Measurements from ENCODE around the gene UNC80.

UNC80 gene

DNA sequence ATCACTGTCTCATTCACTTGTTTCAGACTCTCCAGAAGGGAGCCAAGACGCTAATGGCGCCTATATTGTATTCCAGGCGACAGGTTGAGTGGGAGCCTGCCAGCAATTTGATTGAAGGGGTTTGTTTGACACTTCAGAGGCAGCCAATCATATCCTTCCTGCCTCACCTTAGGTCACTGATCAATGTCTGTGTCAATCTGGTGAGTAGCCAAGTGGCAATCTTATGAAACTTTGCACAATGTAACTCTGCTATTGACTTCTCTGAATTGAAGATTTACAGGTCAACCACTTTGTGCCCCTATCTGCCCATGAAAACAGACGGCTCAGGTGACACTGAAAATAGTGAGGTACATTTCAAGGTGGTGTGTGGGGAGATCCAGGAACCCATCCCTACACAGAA lies 198.1 kb downstream of the UNC80 start:
- no peak for DNase-seq (ENCODE audit: low read depth in 2 of 3, low spot score in 1 of 3)

DNA sequence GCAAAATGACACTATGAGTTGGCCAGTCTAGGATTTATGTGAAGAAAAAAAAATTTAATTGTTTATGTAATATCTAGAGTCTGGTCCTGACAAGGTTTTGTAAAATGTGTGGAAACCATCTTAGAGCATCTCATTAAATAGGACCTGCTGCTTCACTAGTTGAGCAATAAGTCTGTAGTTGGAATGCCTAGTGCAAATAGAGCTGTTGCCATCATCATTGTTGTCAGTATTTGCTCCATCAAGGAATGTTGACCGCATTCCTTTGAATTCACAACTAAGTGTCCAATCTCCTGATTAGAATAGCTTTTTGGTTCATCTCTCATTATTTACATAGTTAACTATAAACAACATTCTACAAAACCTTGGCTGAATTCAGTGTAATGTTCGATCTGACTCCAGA lies 198.6 kb downstream of the UNC80 start:
- DNase-seq (ENCODE audit: low read depth in 2 of 3, low spot score in 1 of 3) = no peak

DNA sequence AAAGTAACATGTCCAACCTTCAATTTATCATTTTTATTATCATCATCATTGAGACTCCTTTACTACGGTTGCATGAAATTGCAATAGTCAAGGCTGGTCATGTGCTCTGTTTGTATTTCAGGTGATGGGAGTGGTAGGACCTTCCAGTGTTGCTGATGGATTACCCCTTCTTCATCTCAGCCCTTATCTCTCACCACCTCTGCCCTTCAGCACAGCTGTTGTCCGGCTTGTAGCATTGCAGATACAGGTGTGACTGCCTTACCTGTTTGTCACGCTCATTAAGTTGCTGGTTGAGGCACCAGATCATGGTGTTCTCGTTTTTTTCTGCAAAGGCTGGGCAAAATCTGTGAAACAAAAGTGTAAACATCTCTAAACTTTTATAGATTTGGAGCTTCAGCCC lies 199.1 kb downstream of the UNC80 start:
- DNase-seq (ENCODE audit: low read depth in 2 of 3, low spot score in 1 of 3) = no peak

DNA sequence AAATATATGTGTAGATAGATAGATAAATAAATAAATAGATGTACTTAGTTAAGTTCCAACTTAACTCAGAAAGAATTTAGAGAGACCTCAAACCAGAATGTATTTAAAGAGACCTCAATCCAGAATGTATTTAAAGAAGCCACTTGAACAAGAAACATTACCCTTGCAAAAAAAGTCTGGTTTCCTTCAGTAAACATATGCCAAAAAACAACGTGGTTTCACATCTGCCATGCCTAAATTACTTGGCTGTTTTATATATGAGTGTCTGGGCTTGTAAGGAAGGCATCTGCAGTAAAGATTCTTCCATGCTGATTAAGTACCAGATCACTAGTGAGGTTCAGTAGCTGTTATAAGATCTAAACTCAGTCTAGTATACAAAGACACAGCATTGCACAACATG lies 201.7 kb downstream of the UNC80 start:
- DNase-seq (ENCODE audit: low read depth in 2 of 3, low spot score in 1 of 3) = no peak

DNA sequence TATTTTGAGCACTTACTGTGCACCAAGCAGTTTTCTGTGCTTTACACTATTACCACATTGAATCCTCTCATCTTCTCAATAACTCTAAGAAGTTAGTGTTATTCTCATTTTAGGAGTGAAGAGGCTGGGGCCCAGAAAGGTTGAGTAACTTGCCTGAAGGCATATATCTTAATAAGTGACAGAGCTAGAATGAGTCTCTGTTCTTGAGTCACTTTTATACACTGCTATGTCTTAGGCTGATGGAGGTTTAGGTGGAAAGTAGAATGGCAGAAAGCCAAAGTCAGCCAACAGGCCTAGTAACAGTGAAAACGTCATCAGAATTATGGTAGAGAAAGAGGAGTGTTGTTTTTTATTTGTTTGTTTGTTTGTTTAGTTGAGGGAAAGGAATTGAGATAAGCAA lies 202.9 kb downstream of the UNC80 start:
- DNase-seq (ENCODE audit: low read depth in 2 of 3, low spot score in 1 of 3) = no peak

DNA sequence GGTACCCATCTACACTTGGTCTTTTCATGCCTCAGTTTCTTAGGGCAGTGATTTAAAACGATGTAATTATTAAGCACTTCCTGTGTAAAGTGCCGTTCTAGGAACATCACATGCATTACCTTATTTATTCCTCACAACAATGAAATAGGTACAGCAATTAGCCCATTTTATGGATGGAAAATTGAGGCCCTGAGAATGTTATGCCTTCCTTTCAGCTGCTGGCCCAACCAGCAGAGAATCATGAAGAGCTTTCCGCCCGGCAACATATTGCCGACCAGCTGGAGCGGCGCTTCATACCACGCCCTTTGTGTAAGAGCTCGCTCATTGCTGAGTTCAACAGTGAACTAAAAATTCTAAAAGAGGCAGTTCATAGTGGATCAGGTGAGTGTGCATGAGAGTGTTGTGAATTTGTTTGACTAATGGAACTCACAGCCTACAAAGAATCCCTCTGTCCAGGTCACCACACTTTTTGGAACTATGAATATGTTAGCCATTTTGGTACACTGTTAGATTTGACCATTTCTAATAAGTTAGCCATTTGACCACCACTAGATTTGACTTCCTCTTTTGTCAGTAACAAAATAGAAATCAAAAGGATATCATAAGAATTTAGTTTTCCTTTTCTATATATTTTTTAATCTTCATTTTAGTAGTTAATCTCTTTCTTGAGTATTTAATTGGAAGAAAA lies 205.2 kb downstream of the UNC80 start:
- no peak for DNase-seq (ENCODE audit: low read depth in 2 of 3, low spot score in 1 of 3)

DNA sequence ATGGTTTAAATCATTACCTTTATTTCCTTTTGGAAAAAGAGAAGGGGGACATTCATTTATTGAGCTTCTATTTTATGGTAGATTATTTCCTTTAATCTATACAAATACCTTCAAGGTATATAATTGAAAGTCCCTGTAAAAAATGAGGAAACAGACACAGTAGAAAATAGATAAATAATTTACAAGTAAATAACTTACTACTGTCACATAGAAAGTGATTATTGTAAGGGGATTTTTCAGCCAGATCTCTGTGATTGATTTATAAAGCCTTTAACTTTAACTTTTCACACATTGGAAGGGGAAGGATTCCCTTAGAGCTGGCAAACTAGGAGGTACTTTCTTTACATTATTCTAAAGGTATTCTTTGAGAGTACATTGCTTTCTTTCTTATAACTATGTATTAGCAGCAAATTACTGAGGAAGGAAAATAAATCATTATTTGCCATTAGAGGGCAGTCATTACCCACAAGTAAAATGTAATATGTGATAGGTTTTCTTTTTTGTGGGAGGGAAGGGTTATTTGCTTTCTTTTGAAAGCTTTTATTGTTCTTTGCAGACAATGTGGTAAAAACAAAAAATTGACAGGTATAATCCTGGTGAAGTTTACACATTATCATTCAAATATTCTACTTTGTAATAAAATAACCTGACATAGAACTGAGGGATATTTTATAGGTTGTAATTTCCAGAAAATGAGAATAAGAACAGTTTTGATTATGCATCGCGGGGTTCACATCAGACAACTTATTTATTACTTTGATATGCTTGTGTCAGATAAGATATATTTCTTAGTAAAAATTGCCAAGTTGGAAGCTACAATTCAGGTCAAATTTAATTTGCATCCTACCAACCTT lies 206.0 kb downstream of the UNC80 start:
- no peak for DNase-seq (ENCODE audit: low read depth in 2 of 3, low spot score in 1 of 3)

DNA sequence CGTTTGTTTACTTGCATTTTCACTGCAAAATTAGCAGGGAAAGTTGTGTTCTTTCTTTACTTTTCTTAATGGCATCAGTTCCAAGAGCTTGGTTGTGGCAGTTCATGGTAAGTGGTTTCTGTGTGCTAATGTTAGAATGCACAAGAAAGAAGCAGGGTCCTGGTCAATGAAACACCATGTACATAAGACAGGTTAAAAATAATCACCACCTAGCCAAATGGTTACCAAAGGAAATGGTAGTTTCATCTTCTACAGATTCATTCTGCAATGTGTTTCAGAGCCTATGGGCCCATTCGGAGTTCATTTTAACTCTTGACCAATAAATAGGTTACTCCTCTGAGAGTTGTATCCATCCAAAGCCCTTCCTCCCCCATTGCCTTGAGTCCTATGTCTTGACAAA lies 212.7 kb downstream of the UNC80 start:
- DNase-seq (ENCODE audit: low read depth in 2 of 3, low spot score in 1 of 3) = no peak

DNA sequence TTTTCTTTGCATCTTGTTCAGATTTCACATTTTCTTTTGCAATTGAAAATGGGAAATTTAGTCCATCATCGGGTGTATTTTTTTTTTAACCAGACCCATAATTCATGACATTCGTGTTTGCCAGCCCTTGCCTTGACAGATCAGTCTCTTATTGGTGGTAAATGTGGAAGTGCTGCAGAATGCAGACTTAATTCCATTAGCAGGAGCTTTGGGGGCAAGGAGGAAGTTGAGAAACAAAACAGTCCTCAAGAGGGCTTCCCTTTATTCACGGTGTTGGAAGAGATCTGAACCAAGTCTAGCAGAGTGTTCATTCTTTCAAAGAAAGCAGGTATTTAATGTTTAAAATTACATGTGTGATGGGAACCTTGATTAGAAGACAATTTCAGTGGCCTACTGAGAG lies 214.2 kb downstream of the UNC80 start:
- DNase-seq (ENCODE audit: low read depth in 2 of 3, low spot score in 1 of 3) = no peak

DNA sequence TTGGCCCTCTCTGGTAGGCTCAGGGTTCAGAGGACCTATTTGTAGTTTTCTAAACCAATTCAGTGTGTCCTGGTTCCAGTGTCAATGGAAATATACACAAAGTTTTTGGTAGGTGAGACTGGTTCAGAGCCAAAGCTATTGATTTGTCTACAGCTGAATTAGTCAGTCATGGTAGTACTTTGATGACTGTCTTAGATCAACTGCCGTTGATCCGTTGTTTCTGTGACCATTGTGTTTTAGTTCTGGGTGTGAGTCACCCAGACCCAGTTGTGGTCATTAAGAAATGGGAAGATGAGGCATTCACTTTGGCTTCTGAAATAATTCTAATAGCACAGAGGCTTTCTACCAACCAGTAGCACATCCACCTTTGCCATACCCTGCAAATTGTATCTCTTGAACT lies 214.8 kb downstream of the UNC80 start:
- DNase-seq (ENCODE audit: low read depth in 2 of 3, low spot score in 1 of 3) = no peak

DNA sequence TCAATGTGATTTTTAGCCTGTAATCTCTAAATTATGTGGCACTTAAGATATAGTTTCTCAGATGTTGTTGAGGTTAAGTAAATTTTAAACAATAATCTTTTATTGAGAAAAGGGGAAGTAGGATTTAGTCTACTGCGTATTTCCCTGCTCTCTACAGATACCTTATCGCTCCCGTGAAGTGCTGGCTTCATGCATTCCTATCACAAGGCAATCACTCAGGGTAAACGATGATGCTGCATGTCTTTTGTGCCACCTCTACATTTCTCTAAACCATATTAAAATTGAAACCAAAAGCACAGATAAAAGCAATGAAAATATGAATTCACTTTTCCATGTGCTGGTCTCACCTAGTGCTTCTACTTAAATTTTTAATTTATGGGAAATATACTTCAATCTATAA lies 216.4 kb downstream of the UNC80 start:
- no peak for DNase-seq (ENCODE audit: low read depth in 2 of 3, low spot score in 1 of 3)

DNA sequence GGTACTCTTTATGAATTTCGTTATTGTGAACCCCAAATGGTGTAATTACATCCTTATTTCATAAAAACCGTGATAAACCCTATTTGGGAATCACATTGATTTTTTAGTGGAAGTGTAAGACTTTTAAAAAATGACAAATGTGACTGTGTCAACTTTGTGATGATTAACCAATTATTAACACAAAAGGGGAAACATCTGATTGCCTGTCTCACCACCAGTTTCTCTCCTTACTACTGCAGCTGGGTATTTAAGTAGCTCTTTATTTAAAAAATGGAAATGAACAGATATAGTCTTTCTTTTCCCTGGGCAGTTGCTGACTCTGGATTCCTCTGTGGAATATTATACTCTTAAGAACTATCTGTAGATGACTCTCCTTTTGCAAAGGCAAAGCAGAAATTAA lies 219.2 kb downstream of the UNC80 start:
- DNase-seq (ENCODE audit: low read depth in 2 of 3, low spot score in 1 of 3) = no peak

DNA sequence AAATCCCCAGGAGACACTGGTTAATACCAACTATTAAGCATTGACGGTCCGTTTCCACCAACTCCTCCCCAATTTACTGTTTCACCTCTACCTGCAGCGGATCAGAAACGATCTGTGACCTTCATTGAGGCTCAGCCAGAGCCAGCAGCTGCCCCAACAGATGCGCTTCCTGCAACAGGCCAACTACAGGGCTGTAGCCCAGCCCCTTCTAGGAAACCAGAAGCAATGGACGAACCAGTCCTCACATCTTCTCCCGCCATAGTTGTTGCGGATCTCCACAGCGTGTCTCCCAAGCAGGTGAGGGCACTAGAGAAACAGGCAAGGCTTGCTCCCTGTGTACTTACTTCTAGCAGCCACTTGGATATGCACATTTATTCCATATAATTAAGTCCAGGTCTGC lies 222.3 kb downstream of the UNC80 start:
- no peak for DNase-seq (ENCODE audit: low read depth in 2 of 3, low spot score in 1 of 3)

DNA sequence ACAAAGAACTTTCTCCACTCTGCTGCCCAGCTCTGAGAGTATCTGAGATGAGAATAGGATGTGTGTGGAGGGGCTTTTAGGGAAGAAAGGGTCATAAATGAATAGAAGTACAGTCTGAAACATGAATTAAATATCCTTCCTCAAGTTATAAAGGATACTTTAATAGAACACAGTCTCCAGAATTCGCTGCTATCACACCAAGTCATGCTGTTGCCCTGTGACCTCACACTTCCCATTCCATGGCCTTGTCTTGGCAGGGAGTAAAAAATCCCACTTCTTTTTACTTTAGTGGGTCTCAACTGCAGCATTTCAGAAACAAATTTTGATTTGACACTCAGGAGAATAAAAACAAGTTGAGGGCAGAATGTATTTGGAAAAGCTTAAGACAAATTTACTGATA lies 227.0 kb downstream of the UNC80 start:
- no peak for DNase-seq (ENCODE audit: low read depth in 2 of 3, low spot score in 1 of 3)

DNA sequence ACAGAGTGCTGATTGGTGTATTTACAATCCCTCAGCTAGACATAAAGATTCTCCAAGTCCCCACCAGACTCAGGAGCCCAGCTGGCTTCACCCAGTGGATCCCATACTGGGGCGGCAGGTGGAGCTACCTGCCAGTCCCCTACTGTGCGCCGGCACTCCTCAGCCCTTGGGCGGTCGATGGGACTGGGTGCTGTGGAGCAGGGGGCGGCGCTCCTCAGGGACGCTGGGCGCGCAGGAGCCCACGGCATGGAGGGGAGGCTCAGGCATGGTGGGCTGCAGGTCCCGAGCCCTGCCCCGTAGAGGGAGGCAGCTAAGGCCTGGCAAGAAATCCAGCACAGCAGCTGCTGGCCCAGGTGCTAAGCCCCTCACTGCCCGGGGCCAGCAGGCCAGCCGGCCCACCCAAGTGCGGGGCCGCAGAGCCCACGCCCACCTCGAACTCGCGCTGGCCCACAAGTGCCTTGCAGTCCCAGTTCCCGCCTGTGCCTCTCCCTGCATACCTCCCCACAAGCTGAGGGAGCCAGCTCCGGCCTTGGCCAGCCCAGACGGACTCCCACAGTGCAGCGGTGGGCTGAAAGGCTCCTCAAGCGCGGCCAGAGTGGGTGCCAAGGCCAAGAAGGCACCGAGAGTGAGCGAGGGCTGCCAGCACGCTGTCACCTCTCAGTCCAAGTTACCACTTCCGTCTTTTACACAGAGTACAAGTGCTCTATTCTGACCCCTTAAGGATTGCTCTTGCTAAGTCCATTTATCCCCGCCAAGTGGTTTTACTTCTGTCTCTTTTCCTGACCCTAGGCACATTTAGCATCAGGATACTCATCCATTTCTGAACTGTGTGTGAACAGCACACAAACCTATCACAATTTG lies 229.1 kb downstream of the UNC80 start:
- no peak for DNase-seq (ENCODE audit: low read depth in 2 of 3, low spot score in 1 of 3)

DNA sequence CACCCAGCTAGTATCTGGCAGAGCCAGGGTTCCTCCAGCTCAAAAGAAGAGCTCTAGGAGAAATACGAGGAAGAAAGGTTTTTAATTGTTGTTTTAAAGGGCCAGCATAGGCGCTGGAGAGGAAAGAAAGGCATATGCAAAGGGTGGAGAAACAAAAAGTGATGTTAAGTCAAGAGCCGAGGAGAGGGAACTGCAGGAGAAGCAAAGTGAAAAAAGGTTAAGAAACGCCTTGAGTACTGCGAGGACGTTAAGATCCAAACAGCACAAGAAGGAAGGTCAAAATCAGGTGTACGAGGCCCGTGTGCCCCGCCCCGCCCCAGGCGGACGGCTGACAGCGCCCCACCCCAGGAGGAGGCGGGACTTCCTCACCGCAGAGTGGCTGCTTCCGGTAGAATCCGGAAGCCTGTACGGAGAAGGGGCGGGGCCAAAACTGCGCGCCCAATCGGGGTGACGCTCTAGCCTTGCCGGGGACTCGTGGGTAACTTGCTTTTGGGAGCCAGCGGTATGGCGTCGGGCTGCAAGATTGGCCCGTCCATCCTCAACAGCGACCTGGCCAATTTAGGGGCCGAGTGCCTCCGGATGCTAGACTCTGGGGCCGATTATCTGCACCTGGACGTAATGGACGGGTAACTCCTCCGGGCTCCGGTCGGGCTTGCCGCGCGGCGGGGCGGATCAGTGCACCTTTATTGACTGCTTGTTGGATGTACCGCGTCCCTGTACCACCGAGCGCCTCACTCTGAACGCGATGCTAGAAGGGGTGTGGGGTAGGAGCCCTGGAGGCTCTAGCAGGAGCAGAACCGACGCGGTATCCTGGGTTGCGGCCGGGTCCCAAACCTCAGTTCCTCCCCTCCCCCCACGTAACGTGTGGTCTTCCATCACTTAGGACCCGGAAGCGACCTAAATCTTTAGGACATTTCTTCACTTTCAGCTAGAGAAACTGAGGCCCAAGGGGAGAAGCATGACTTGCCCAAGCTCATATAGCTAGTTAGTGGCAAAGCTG lies 230.8 kb downstream of the UNC80 start, which contains the start of gene RPE:
Gene RPE, plus strand, starts transcription at position 481 of the 1,000 bp plus-strand sequence. Its CDS starts 24 bp downstream, at position 505.
- DNase-seq (ENCODE audit: low read depth in 2 of 3, low spot score in 1 of 3) = peak; percentile 94 to 97 (median 96)

DNA sequence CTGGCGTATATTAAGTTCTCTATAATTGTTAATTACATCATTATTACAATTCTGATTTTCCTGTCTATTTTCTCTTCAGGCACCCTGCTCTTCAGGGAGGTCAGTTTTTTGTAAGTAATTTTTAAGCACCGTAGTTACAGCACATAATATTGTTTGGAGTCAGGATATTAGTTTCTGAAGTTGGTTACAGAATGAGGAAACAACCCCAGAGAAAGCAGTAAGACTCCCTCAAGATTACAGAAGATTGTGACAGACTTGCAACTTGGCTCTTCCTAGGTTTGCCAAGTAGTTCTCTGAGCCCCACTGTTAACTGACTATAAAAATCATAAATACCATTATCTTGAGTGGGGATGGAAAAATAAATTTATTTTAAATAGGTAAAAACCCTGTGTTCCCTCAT lies 231.7 kb downstream of the UNC80 start:
- DNase-seq (ENCODE audit: low read depth in 2 of 3, low spot score in 1 of 3) = no peak

DNA sequence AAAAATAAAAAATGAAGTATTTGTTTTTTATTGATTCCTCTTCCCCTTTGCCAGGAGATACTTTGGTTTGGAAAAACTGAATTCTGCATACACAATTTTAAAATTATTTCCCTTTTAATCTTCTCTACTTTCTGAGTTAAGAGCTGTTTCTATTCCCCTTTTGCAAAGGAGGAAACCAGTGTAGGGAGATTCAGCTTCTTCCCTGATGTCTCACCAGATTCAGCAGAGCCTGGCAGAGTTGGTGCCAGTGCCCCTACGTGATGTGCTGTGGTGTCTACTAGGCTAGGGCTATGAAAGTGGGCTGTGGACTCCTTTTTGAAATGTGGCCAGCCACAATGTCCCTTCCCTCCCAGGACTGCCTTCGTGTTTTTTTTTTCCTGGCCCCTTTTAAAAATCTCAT lies 233.2 kb downstream of the UNC80 start:
- no peak for DNase-seq (ENCODE audit: low read depth in 2 of 3, low spot score in 1 of 3)

DNA sequence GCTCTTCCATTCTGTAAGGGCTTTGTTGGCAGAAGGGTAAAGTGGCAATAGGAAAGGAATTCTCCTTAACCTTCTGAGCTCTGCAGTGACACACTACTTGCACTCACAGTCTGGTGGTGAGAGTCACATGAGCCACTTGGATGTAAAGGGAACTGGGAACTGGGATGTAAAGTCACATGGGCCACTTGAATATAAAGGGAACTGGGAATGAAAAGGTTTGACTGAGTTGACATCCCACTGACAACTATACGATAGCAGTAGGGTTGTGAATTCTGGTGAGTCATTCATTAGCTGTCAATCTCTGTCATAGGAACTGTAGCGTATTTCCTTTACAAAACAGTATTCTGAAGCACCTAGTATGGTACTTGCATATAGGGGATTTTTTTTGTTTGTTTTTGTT lies 236.3 kb downstream of the UNC80 start:
- no peak for DNase-seq (ENCODE audit: low read depth in 2 of 3, low spot score in 1 of 3)

DNA sequence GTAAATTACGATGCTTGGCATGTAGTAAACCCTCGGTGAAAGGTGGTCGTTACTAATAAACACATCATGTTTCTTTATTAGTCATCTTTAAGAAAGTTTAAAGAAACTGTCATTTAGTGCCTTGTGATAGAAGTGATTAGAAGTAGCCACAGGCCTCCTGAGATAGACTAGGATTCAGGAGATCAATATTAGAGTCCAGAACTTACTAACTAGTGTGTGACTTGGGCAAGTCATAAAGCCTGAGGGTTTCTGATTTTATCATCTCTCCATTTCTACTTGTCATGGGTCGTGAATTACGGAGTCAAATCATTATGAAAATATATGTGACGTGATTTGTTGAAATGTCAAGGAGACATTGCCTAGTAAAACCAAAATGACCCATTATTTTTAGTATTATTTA lies 237.5 kb downstream of the UNC80 start:
- no peak for DNase-seq (ENCODE audit: low read depth in 2 of 3, low spot score in 1 of 3)
